Measurements from ENCODE around the gene RRAD.

The RRAD gene

GRCh38 chr16:66913081-66913480 lies 12.3 kb downstream of the RRAD start:
- no peak for DNase-seq

DNA sequence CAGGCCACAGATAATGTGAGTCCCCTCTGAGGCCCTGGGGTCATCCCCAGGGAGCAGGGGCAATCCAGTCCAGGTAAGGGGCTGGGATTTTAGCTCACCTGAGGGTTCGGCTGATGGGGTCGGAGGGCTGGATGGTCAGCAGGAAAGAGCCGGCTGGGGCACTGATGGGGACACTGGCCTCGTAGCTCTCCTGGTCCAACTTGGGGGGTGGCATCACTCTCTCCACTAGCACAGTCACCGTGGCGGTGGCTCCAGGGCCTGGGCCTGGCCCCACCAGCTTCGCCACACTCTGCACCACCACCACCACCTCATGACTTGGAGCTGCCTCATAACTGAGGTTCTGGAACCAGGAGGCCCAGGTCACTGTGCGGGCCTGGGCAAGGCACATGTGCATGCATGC lies 13.5 kb downstream of the RRAD start:
- no peak for DNase-seq

DNA sequence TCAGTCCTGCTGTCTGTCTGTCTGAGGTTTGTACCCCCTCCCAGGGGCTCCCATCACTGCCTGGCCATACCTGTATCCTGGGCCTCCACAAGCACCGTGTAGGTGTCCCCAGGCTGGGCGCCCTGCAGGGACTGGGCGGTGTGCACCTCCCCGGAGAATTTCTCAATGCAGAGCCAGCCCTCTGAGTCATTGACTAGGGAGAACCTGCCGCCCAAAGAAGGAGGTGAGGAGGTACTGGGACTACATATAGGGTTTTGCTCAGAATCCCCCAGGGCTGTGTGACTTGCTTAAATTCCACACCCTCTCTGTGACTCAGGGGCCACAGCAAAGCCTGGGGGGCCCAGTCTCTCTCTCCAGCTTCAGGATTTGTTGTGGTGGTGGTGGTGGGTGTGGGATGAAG lies 14.2 kb downstream of the RRAD start:
- no peak for DNase-seq

- no peak for DNase-seq
Observed at GRCh38 chr16:66910175-66910940, 15.0 kb downstream of the RRAD start.

DNA sequence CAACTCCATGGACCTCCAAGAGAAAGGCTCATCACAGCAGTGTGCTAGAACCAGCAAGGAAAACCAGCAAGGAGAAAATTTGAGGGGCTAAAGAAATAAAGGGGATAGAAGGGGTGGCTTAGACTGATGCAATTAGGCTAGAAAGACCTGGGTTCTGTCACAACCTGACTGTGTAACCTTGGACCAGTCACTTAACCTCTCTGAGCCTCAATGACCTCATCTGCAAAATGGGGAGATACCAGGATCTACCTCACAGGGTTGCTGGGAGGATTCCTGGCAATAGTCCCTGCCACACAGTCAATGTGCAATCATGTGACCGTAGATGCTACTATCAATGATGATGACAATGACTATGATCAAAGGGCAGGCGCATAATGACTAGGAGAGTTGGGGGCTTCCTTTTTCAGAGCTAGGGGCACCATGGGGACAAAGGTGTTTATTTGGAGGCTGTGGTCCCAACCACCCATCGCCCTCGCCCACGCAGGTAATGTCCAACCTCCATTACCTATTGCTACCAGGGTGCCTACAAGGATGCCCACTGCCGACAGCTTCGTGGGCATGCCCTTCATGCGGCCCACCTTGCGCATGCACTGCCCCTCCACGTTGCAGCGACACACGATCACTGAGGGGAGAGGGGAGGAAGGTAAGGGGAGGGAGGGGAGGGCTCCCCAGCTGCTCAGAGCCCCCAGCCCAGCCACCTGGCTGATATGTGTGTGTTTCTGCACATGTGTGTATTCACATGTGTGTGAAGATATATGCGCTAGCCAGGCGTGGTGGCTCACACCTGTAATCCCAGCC lies 16.4 kb downstream of the RRAD start:
- no peak for DNase-seq

DNA sequence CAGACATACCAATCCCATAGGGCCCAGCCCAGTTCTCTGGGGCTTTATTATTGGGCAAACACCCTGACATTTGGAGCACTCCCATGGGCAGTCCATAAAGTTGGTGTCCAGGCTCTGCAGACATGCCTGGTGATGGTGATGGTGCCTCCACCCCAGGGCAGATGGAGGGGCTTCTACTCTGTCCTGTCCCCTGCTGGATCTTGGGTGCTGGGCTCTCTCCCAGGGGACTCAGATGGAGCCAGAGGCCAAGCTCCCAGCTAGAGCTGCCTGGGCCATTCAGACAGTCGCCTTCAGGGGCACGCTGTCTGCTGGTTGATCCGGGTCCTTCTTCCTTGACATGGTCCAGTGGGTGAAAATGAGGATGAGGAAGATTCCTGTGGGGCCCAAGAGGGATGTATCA lies 17.2 kb downstream of the RRAD start:
- DNase-seq = no peak

DNA sequence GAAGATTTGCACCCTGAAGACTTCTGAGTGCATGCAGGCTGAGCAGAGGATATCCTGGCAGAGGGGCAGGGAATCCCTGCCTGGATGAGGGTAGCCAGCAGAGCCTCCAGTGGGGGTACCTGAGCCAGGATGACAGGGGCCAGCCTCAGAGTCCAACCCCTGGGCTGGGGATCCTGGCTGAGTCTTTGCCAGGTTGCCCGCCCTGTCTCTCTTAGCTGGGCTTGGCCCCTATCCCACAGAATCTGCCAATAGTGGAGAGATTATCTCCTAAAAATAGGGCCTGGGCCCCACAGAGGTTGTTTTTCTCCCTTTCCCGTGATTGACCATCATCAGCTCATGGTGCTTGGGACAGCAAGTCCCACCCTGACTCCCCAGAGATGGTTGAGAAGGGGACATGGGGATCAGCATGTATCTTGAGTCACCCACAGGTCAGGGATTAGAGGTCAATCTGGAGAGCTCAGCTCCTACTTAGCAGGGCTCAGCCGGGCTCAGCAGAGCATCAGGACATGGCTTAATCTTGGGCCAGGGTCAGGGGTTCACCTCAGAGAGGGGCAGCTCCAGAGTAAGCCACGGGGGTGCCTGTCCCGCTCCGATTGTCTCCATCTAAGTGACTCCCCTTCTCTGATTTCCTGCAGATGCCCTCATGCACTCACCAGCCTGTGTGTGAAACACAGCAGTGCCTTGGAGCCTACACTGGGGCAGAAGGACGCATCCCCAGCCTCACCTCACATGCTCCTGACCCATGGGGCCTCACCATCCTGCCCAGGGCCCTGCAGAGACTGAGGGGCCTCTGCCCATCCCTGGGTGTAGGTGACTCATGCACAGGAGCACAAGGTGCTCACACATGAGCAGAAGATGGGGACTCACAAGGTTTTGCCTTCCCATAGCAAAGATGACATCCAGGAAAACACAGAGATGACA lies 18.2 kb downstream of the RRAD start:
- DNase-seq = no peak

GRCh38 chr16:66905633-66906539 lies 19.4 kb downstream of the RRAD start:
- peak; percentile 95 for DNase-seq

GRCh38 chr16:66904846-66905632 lies 20.3 kb downstream of the RRAD start:
- no peak for DNase-seq

DNA sequence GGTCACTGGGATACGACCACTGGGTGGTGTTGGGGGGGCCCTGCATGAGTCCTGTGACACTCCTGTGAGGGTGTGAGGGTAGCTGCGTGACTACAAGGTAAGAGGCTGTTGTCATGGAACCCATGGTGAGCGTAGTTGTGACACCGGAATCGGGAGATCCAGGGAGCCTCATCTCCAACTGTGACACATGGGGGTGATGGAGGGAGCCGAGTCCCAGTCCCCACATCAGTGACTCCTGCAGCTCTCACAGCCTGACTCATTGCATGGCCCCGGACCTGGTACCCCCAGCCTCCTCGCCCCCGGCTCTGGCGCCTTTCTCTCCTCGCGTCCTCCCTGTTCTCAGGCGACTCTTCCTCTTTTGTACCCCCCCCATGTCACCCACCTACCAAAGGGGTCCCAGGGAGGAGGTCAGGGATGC lies 20.9 kb downstream of the RRAD start:
- DNase-seq = no peak

- DNase-seq = no peak
Observed at GRCh38 chr16:66903544-66904427, 21.5 kb downstream of the RRAD start.

- DNase-seq = no peak
Observed at GRCh38 chr16:66902648-66903543, 22.4 kb downstream of the RRAD start.

- DNase-seq = no peak
Observed at GRCh38 chr16:66901626-66902025, 23.7 kb downstream of the RRAD start.

DNA sequence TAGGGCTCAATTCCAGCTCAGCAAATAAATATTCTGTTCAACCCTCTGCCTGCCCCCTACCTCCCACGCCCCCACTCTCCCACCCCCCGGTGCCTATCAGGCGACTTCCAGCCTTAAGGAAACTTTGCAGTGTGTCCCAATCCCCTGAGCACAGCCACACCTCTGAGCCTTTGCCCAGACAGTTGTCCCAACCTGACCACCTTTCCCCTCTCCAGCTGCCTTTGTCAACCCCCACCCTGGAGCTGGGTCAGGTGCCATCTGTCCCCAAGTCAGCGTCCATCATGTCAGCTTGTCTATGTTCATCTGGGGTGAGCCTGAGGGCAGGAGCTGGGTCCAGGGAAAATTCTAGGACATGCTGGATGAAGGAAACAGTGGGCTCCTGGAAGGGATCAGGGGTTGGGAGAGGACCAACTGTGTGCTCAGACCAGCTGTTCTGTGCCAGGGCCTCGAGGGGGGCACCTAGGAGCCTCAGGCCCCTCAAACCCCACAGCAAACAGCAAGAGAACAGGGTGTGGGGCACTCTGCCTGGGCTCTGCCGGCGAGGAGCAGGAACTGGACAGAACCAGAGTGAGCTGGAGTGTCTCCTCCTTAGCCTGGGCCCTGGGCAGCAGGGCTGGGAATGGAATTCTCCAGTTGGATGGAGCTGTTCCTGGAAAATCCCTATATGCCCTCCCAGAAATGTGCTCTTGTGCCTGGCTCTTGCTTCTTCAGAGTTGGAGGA lies 24.5 kb downstream of the RRAD start:
- no peak for DNase-seq

GRCh38 chr16:66899945-66900710 lies 25.2 kb downstream of the RRAD start:
- DNase-seq = peak; percentile 63

GRCh38 chr16:66899310-66899944 lies 25.9 kb downstream of the RRAD start:
- DNase-seq = no peak

GRCh38 chr16:66898933-66899309 lies 26.4 kb downstream of the RRAD start:
- DNase-seq = no peak
